HG02938 (cell line): ENCODE results near the gene MRC2.

Experiments used
- ATAC-seq: cut with Tn5 transposase; IDR thresholded peaks from one replicate; pipeline ENCODE4 v1.9.1; 2021; ENCODE audit warnings: mild to moderate bottlenecking, moderate library complexity; ENCODE audit not compliant: unreplicated experiment

The MRC2 gene

DNA sequence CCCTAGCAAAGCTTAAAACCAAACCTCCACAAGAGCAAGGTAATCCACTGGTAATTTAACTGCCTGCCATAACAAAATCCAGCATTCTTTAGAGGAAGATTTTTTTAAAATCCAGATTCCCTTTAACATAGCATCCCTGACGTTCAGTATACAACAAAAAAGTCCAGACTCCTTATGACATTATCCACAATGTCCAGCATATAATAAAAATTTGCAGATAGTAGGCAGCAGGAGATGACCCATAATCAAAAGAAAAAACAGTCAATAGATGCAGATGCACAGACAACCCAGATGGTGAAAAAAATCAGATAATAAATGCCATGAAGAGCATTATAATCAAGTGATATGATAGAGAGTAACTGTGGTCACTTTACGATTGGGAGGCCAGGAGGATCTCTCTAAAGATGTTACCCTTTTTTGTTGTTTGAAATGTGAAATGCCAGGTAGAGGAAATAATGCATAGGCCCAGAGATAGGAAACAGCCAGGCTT lies 33.2 kb downstream of the MRC2 start:
- no peak for ATAC-seq

DNA sequence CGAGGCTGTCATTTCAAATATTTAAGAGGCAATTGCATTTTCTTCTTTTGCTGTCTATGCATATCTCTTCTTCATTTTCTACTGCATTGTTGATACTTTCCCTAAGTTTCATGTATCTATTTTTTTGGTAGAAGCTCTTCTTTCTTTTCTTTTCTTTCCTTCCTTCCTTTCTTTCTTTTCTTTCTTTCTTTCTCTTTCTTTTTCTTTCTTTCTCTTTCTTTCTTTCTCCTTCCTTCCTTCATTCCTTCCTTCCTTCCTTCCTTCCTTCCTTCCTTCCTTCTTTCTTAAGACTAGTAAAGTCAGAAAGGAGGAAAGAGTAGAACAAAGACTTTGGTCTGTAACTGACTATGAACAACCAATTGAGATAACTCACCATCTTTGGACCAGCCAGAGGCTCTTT lies 33.9 kb downstream of the MRC2 start:
- no peak for ATAC-seq

DNA sequence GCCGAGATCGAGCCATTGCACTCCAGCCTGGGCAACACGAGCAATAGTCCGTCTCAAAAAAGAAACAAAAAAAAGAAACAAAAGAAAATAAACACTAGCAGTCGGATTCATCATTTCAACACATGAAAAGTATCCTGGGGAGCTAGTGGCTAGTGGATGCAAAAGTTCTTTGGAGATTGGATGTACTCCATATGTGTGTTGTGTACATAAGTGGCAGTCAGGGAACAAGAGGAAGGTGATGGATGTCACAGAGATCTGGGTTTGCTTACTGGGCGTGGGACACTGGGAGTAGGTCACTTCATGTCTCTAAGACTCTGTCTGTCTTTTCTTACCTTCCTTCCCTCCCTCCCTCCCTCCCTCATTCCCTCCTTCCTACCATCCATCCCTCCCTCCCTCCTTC lies 35.4 kb downstream of the MRC2 start:
- ATAC-seq, result no peak

DNA sequence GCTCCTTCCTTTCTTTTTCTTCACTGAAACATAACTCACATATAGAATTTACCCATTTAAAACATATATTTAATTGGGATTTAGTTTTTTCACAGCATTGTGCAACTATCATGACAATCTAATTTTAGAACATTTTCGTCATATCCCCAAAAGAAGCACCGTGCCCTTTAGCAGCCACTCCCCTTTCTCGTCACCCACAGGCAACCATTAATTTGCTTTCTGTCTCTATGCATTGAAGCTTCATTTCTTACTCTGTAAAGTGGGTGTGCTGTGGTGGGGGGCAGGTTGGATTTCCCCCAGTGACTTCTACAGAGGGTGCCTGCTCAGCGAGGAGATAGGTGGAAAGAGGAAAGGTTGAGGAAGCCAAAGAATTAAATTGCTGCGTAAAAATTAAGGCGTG lies 35.8 kb downstream of the MRC2 start:
- ATAC-seq, result no peak

DNA sequence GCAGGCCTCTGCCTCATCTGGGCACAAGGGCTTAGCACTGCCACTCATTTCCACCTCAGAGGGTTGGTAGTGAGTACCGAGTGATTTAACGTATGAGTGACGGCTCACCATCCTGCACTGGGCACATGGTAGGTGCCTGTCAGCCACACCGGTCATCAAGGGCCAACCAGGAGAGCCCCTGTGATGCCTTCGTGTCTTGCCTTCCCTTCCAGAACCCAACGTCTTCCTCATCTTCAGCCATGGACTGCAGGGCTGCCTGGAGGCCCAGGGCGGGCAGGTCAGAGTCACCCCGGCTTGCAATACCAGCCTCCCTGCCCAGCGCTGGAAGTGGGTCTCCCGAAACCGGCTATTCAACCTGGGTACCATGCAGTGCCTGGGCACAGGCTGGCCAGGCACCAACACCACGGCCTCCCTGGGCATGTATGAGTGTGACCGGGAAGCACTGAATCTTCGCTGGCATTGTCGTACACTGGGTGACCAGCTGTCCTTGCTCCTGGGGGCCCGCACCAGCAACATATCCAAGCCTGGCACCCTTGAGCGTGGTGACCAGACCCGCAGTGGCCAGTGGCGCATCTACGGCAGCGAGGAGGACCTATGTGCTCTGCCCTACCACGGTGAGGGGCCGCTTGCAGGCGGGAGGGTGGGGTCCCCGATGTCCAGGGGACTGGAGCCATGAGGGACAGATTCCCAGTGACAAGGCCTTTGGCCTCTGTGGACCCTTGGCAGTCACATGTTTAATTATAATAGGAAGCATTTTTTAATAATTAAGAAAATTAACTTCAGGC lies 37.1 kb downstream of the MRC2 start:
- ATAC-seq, result no peak

DNA sequence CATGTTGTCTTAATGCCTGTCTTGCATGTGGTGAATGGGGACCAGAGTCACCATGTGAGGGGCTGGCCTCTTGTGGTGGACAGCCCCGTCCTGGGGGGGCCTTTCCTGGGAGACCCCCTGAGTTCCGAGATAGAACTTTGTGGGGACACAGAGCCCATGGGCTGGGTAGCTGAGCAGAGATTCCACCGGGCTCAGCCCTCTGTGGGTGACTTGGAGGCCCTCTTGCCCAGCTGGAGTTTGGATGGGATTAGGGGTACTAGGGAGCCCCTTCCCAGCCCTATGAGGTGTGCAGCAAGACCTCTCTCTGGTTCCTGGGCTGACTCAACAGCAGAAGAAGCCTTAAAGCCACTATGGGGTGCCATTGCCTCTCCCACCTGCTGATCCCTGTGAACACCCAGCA lies 38.1 kb downstream of the MRC2 start:
- no peak for ATAC-seq

DNA sequence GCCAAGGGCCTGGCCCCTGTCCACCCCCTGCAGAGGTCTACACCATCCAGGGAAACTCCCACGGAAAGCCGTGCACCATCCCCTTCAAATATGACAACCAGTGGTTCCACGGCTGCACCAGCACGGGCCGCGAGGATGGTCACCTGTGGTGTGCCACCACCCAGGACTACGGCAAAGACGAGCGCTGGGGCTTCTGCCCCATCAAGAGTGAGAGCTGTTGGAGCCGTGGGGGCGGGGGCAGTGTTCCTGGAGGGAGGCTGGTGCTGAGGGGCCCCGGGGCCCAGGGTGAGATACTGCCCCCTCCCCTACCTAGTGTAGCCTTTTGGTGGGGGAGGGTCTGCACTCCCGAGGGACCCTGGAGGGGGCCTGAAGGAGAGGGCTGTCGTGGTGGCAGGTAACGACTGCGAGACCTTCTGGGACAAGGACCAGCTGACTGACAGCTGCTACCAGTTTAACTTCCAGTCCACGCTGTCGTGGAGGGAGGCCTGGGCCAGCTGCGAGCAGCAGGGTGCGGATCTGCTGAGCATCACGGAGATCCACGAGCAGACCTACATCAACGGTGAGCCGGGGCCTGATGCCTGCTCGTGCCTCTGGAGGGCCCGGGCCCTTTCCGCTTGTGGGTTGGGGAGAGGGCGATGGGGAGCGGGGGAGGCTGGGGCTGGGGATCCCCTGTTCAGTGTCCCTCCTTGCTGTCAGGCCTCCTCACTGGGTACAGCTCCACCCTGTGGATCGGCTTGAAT lies 38.8 kb downstream of the MRC2 start:
- ATAC-seq, result no peak

DNA sequence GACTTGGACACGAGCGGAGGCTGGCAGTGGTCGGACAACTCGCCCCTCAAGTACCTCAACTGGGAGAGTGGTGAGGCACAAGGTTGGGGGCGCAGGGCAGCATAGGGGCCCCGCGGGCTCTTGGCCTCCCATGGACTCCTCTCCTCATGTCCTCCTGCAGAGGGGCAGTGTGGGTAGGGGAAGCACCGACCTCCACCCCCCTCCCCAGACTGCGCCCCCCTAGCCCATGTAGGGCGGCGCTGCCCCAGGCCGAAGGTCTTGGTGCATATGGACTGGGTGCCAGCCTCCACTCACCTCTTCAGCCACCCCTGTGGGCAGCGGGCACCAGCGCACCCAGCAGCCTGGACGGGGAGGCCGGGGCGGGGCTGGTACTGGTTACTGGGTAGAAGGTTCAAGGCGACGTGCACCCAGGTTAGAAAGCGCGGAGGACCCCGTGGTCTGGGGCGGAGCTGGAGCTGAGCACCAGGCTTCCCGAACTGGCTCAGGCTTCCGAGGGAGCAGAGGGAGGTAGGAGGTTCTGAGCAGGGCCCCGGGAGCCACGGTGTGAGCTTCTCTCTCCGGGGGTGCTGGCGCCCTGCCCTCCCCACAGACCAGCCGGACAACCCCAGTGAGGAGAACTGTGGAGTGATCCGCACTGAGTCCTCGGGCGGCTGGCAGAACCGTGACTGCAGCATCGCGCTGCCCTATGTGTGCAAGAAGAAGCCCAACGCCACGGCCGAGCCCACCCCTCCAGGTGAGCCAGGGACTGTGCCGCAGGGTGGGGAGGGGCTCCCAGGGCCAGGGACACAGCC lies 39.5 kb downstream of the MRC2 start:
- ATAC-seq, result no peak

DNA sequence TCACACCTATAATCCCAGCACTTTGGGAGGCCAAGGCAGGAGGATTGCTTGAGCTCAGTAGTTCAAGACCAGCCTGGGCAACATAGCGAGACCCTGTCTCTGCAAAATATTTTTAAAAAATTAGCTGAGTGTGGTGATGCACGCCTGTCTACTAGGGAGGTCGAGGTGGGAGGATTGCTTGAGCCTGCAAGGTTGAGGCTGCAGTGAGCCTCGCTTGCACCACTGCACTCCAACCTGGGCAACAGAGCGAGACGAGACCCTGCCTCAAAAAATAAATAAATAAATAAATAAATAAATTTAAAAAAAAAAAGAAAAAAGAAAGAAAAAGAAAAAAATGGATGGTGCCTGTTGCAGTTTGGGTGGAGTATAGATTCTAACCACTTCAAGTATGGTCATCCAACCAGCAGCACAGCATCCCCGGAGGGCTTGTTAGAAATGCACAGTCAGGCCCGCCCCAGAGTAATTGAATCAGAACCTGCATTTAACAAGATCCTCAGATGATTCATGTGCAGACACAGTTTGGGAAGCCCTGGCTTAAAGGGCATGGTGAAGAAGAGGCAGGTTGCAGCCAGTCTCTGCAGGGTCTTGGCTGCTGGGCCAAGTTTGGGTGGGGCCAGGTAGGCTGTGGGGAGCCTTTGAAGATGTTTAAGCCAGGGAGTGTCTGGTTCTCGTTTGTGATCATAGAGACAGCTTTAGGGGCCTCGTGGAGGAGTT lies 40.8 kb downstream of the MRC2 start:
- no peak for ATAC-seq

DNA sequence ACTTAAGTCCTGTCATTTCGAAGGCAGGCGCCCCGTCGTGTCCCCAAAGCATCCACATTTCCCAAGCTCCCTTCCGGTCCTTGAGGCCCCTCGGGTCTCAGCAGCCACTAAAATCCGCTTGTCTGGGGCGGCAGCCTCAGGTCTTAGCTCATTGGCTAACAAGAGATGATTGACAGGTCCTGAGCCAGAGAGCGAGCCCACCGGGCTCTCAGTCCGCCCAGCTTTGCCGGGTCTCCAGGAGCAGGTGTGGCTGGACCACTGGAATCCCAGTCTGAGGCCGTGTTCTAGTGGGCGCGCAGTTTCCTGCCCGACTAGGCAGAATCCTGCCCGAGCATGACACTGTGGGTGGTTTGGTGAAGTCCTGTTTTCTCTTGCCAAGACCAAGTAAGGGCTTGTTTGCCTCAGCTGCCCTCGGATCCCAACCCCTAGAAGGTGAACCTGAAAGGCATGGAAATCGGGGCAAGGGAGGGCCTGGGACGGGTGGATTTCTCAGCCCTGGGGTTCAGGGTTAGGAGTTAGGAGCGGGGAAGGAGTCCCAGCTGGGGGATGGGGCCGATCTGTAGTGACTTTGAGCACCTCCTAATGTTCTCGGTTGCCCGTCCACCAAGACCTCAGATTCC lies 42.8 kb downstream of the MRC2 start:
- no peak for ATAC-seq

DNA sequence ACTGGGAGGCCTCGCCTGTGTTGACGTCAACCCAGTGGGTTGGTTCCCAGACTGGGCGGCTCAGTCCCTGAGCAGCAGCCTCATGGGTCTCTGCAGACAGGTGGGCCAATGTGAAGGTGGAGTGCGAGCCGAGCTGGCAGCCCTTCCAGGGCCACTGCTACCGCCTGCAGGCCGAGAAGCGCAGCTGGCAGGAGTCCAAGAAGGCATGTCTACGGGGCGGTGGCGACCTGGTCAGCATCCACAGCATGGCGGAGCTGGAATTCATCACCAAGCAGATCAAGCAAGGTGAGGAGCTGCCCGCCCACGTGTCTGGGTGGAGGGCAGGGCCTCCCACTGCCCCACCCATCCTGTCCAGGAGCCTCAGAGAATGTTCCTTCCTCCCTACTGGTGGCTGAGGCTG lies 44.1 kb downstream of the MRC2 start:
- no peak for ATAC-seq

DNA sequence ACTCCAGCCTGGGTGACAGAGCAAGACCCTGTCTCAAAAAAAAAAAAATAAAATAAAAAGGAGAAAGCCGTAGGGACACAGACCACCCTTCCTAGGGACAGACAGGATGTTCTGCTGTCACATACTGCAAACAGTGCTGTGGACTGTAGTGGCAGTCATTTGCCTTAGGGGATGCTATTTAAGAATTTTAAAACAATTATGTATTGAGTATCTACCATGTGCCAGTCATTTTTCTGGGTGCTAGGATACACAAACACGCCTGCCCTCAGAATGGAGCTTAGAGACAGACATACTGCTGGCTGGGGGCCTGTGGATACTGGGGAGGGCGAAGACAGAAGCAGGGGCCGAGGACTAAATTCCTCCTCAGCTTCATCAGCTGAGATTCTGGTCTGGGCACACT lies 45.5 kb downstream of the MRC2 start:
- no peak for ATAC-seq

DNA sequence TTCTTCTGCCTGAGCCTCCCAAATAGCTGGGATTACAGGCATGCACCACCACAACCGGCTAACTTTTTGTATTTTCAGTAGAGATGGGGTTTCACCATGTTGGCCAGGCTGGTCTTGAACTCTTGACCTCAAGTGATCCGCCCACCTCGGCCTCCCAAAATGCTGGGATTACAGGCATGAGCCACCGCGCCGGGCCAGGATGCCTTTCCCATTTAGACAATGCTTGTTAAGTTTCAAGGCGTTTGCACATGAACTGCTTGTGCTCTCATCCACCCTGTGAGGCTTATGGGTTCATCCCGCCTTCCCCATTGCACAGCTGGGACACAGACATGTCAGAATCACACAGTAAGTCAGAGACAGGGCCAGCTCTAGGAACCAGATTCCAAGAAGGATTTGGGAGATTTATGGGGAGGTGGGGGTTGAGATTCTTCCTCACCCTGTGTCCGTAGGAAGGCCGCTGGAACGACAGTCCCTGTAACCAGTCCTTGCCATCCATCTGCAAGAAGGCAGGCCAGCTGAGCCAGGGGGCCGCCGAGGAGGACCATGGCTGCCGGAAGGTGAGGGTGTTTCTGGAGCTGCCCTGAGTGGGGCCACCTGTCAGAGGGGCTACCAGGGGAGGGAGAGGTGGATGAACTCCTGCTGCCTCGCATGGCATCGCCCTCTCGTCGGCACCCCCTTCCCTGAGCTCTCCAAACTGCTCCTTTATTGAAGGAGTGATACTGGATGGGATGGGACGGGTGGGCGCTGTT lies 46.3 kb downstream of the MRC2 start:
- no peak for ATAC-seq

DNA sequence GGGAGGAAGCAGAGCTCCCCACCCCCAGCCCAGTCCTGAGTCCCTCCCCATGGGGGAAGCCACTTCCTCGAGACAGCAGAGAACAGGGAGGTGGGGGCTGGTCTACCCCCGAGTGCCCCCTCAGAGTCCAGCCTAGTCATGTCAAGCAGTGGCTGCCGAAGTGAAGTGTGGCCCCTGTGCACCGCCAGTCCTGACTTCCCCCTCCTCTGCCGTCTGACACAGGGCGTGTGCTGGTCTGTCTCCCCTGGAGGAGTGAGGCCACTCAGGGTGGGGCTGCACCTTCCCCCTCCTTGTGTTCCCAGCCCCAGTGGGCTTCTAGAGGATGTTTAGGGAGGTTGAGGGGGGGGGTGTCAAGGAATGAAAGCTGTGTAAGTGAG lies 46.9 kb downstream of the MRC2 start:
- ATAC-seq, result no peak

DNA sequence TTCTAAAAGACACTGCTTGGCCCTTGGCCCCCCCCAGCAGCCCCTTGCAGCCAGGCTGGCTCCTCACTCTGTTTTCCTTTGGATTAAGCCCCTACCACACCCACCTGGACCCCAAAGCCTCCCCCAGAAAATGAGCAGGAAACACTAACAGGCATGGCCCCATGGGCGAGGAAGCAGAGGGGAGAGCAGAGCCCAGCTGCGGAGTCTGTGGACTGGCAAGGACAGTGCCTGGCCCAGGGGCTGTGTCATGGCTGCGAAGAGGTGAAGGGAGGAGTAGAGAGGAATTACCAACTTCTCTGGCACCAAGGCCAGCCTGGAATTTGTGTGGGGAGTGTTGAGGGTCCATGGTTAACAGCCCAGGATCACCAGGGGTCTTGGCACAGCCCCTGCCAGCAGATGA lies 47.4 kb downstream of the MRC2 start:
- ATAC-seq, result no peak

DNA sequence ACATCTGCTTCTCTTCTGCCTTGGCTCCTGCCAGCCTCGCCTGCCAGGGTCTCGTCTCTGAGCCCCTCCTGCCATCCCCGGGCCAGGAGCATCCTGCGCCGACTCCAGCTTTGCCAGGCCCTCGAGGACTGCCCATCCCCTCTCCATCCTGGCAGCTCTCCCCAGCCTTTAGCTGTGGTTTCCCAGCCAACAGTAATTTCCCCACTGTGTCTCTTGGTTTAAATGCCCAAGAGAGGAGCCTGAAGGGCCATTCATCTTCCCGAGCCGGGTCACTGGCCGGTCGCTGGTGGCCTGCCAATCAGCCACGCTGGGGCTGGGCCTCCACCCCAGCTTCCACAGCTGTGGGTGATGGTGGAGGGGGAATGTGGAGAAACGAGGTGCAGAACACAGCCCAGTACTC lies 47.8 kb downstream of the MRC2 start:
- ATAC-seq, result no peak

DNA sequence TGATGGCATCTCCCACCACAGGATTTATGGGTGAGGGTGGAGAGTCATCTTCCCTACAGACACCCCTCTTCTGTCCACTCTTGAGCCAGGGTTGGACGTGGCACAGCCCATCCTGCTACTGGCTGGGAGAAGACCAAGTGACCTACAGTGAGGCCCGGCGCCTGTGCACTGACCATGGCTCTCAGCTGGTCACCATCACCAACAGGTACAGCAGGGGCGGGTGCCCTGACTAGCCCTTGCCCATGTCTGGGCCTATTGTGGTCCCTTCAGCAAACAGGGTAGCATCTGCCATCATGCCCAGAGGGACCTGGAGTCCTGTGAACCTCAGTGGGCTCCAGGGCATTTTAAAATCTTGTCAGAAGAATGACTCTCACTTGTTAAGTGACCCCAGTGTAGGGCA lies 48.2 kb downstream of the MRC2 start:
- ATAC-seq, result no peak

DNA sequence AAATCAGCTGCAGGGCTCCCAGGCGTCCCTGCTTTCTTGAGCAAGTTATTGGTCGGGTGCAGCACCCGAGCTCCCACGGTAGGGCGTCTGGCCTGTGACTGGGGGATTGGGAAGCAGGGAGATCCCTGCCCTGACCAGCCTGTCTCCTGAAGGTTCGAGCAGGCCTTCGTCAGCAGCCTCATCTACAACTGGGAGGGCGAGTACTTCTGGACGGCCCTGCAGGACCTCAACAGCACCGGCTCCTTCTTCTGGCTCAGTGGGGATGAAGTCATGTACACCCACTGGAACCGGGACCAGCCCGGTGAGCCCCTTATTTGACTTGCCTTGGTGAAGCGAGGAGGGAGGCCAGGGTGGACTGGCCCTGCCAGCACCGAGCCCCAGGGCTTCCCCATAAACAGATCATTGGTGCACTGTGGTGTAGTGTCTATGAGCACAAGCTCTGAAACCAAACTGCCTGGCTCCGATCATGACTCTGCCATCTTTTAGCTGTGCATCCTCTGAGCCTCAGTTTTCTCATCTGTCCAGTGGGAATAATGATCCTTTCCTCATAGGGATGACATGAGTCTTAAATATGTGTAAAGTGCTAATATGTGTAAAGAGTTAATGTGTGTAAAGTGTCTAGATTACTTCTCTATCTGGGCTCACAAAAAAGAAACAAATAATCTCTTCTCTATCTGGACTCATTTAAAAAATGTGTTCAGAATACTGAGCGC lies 48.9 kb downstream of the MRC2 start:
- no peak for ATAC-seq

DNA sequence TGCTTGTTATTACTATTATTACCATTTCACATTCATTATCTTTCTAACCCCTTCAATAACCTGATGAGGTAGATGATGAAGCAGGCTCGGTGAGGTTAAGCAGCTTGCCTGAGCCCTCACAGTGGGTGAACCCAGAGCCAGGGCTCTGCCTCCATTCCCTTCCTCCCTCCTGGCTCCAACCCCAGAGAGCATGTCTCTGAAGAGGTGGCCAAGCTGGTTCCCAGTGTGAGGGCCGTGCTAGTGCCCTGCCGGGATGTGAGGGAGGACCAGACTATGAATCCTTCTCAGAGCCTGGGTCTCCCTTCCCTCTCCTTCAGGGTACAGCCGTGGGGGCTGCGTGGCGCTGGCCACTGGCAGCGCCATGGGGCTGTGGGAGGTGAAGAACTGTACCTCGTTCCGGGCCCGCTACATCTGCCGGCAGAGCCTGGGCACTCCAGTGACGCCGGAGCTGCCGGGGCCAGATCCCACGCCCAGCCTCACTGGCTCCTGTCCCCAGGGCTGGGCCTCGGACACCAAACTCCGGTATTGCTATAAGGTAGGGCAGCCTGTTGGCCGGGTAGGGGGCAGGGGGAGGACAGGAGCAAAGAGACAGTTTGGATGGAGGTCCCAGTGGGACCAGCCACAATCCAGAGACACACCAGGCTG lies 49.6 kb downstream of the MRC2 start:
- no peak for ATAC-seq
